Left lung (tissue), 10 donors: ENCODE measurements around the gene SIK3. TPM values are rescaled to one million over a fixed set of nuclear protein-coding genes. Genes with fewer than 3 reads are reported as not detected.

Source experiments
- ATAC-seq: fragments of 200-7000 bp; cut with Tn5 transposase; one replicate; pipeline ENCODE4 v1.9.1; 2020; ENCODE audit warnings: moderate library complexity
- DNase-seq, 4 donors: peaks; one replicate each; pipeline ENCODE4 v3.0.0-alpha.2; 2013 to 2020
- H3K27ac ChIP-seq, 2 donors: fragments of 200-600 bp; sonication (generic) in 1 of 2; one replicate each; pipeline versions ENCODE4 v1.5.0 to v1.8.0; 2020 to 2021
- H3K27me3 ChIP-seq, 2 donors: fragments of 200-600 bp; sonication (generic) in 1 of 2; one replicate each; pipeline versions ENCODE4 v1.5.0 to v1.8.0; 2020 to 2021
- H3K36me3 ChIP-seq, 2 donors: fragments of 200-600 bp; sonication (generic) in 1 of 2; one replicate each; pipeline versions ENCODE4 v1.5.0 to v1.8.0; 2020 to 2021
- H3K4me1 ChIP-seq, 2 donors: fragments of 200-600 bp; one replicate each; pipeline ENCODE4 v1.8.0; 2021
- H3K4me3 ChIP-seq, 2 donors: fragments of 200-600 bp; sonication (generic) in 1 of 2; one replicate each; pipeline versions ENCODE4 v1.5.0 to v1.8.0; 2020 to 2021; ENCODE audit warnings: mild to moderate bottlenecking in 1 of 2
- H3K9me3 ChIP-seq, 2 donors: fragments of 200-600 bp; sonication (generic) in 1 of 2; one replicate each; pipeline versions ENCODE4 v1.5.0 to v1.8.0; 2020 to 2021
- intact Hi-C, 2 donors: fragments of 100-400 bp; cut with DNase I; formaldehyde crosslinking; loops; one replicate each; pipeline versions ENCODE4 v1.11.2 to v1.14.2; 2022
- polyA plus RNA-seq, 6 donors: library from polyadenylated mRNA; unstranded; fragments of 120-200 nt; gene quantifications; one replicate each; pipeline ENCODE4 v1.2.1, GENCODE V29; 2013; ENCODE audit not compliant: insufficient read length in 6 of 6
- total RNA-seq, 2 donors: library from RNA; stranded (reverse); fragmentation: NEBNext Ultra II Directional; extraction: Animal tissue kit (Norgen Biotek cat#: 25700); gene quantifications; one replicate each; pipeline ENCODE4 v1.2.1, GENCODE V29; 2021
- TF ChIP-seq, protein P1 (sequence below), 2 donors: fragments of 200-600 bp; sonication (generic) in 1 of 2; IDR thresholded peaks; one replicate each; pipeline versions ENCODE4 v1.5.0 to v1.8.0; 2021; ENCODE audit warnings: antibody characterized with exemption in 2 of 2
- donor health status: DM: no; HTN: yes; CAD: no.
- donor health status: DM: no; HTN: no; CAD: no.

SIK3 gene
- total and polyA plus RNA-seq, 8 donors = 28.0 to 49.6 (median 35.9) TPM

DNA sequence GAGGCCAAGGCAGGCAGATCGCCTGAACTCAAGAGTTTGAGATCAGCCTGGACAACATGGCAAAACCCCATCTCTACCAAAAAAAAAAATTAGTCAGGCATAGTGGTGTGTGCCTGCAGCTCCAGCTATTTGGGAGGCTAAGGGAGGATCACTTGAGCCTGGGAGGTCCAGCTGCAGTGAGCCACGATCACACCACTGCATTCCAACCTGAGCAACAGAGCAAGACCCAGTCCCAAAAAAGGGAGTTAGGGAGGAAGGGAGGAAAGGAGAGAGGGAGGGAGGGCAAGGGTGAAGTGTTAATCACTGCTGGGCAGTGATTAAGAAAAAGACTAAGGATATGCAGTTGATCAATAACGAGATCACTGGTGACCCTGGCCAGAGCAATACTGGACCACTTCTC is 204.8 kb downstream of the SIK3 start:
- Histone ChIP-seq H3K4me1 (peaks cover 0 to 3% of the 10 kb centered on the region in 2 donors), H3K4me3 (no peak overlapping the region), H3K9me3 (no peaks in the 10 kb centered on the region), H3K36me3 (peaks cover 0 to 47% of the 10 kb centered on the region in 2 donors), H3K27me3 (no peaks in the 10 kb centered on the region), H3K27ac (no peak overlapping the region)
- ATAC-seq = no peak
- intact Hi-C loops = no loop called here
- TF ChIP-seq, protein P1, sequence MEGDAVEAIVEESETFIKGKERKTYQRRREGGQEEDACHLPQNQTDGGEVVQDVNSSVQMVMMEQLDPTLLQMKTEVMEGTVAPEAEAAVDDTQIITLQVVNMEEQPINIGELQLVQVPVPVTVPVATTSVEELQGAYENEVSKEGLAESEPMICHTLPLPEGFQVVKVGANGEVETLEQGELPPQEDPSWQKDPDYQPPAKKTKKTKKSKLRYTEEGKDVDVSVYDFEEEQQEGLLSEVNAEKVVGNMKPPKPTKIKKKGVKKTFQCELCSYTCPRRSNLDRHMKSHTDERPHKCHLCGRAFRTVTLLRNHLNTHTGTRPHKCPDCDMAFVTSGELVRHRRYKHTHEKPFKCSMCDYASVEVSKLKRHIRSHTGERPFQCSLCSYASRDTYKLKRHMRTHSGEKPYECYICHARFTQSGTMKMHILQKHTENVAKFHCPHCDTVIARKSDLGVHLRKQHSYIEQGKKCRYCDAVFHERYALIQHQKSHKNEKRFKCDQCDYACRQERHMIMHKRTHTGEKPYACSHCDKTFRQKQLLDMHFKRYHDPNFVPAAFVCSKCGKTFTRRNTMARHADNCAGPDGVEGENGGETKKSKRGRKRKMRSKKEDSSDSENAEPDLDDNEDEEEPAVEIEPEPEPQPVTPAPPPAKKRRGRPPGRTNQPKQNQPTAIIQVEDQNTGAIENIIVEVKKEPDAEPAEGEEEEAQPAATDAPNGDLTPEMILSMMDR (IDR thresholded peaks at IDR 0.05) = no peak
- DNase-seq = no peak

GRCh38 chr11:116892374-116892773 is 205.9 kb downstream of the SIK3 start:
- no peak overlapping the region for H3K4me3 ChIP-seq
- H3K9me3 ChIP-seq = no peaks in the 10 kb centered on the region
- TF ChIP-seq, protein P1 (IDR thresholded peaks at IDR 0.05) = no peak
- ATAC-seq = no peak
- peaks cover 0 to 3% of the 10 kb centered on the region in 2 donors for H3K4me1 ChIP-seq
- intact Hi-C loops = no loop called here
- no peak overlapping the region for H3K27ac ChIP-seq
- H3K36me3 ChIP-seq = peaks cover 0 to 47% of the 10 kb centered on the region in 2 donors
- no peaks in the 10 kb centered on the region for H3K27me3 ChIP-seq
- no peak for DNase-seq

- intact Hi-C loops = no loop called here
- TF ChIP-seq, protein P1 (IDR thresholded peaks at IDR 0.05) = no peak
- no peaks in the 10 kb centered on the region for H3K27me3 ChIP-seq
These were observed 206.5 kb downstream of the SIK3 start for GRCh38 chr11:116891746-116892145.

GRCh38 chr11:116890607-116891006 is 207.6 kb downstream of the SIK3 start:
- ATAC-seq (no peak), DNase-seq (no peak)
- Histone ChIP-seq H3K4me1 (peaks cover 0 to 3% of the 10 kb centered on the region in 2 donors), H3K27me3 (no peaks in the 10 kb centered on the region), H3K27ac (no peak overlapping the region), H3K36me3 (peaks cover 0 to 32% of the 10 kb centered on the region in 2 donors), H3K9me3 (no peaks in the 10 kb centered on the region), H3K4me3 (no peak overlapping the region)
- TF ChIP-seq, protein P1 (IDR thresholded peaks at IDR 0.05) = no peak
- intact Hi-C loops = no loop called here

More at GRCh38 chr11:116891746-116892145, 206.5 kb downstream of the SIK3 start:
- DNase-seq (no peak), ATAC-seq (no peak)
- H3K27ac ChIP-seq = no peak overlapping the region
- peaks cover 0 to 43% of the 10 kb centered on the region in 2 donors for H3K36me3 ChIP-seq
- H3K4me1 ChIP-seq = peaks cover 0 to 3% of the 10 kb centered on the region in 2 donors
- H3K4me3 ChIP-seq = no peak overlapping the region
- H3K9me3 ChIP-seq = no peaks in the 10 kb centered on the region

DNA sequence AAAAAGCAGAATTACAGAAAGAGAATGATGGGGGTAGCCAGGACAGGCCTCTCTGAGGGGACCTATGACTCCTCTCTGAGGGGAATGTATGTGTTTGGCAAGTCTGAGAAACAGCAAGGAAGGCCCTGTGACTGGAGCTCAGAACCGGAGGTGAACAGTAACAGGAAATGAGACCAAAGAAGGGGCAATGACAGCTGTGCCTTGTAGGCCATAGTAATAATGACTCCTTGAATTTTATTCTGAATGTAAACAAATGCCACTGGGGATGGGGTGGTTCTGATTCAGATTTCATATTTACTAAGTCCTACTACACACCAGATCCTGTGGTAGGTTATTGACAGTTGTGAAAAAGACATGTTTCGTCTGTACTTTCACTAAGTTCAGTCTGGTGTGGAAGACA is 208.0 kb downstream of the SIK3 start:
- intact Hi-C loops = no loop called here
- ATAC-seq = no peak
- no peaks in the 10 kb centered on the region for H3K27me3 ChIP-seq
- H3K27ac ChIP-seq = peak overlapping the region in 1 of 2 donors; percentile 13
- H3K4me3 ChIP-seq = no peak overlapping the region
- H3K4me1 ChIP-seq = peaks cover 0 to 3% of the 10 kb centered on the region in 2 donors
- DNase-seq = peak in 1 of 4 donors; percentile 24
- TF ChIP-seq, protein P1 (IDR thresholded peaks at IDR 0.05) = no peak
- peaks cover 0 to 31% of the 10 kb centered on the region in 2 donors for H3K36me3 ChIP-seq
- no peaks in the 10 kb centered on the region for H3K9me3 ChIP-seq
